ENCODE measurements around the gene NAPSA. TPM values are rescaled to one million over a fixed set of nuclear protein-coding genes. Genes with fewer than 3 reads are reported as not detected.

The NAPSA gene
- total and polyA plus RNA-seq, 2 of the 8 experiments (the other 6 are each of a cell fraction or from before 2014, with no cell fraction given): 0.71 to 0.73 TPM

DNA sequence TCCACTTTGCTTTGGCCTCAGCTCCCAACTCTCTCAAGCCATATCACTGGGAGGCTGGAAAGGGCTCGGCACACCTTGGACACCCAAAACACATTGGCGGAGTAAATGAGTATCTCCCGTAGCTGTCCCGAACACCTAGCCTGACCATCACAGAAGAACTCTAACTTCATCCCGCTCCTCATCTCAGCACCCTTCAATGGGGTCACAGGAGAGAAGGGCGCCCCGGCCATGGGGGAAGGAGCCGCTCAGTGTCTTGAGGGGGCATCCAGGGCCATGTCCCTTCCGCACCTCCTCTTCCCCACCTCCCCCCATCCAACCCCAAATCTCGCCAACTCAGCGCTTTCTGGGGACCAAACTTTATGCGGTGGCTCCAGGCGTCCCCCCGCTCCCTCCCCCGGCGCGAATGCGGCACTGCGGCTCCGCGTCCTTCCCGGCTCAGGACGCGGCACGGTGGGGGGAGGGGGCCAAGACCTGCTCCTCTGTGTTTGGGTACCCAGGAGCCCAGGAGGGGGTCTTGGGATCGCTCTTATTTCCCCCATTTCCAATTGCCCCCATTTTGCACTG is 39.3 kb downstream of the NAPSA start (continued):
- TF ChIP-seq CREB1 (IDR thresholded peaks at IDR 0.05): no peak

Data from H1 (cell line).